Activated CD4-positive, CD25-positive, alpha-beta regulatory T cell treated with anti-CD3 and anti-CD28 coated beads, Interleukin-2, amount 50 U/mL, for 16 hours (primary cell): ENCODE measurements around the gene LAMA2.

Experiments
- DNase-seq: peaks from one replicate; pipeline ENCODE4 v3.0.0-alpha.2; 2020; ENCODE audit warnings: low read depth, low spot score

Gene LAMA2

DNA sequence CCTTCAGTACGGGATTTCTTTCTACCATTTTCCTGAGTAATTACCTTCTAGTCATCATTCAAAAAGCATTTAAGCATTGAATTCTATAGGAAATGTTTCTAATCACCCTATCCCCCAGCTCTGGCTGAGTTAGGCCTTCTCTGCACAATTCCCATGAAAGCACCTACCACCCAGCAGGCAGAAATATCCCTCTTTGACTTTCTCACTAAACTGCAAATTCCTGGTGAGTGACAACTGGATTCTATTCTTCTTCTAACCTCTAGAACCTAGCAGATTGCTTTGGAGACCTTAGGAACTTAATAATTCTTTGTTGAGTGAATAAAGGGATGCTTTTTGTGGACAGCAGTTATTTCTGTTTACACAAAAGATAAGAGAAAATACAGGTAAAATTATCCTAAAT, 328.7 kb downstream of the LAMA2 start:
- DNase-seq, result no peak

DNA sequence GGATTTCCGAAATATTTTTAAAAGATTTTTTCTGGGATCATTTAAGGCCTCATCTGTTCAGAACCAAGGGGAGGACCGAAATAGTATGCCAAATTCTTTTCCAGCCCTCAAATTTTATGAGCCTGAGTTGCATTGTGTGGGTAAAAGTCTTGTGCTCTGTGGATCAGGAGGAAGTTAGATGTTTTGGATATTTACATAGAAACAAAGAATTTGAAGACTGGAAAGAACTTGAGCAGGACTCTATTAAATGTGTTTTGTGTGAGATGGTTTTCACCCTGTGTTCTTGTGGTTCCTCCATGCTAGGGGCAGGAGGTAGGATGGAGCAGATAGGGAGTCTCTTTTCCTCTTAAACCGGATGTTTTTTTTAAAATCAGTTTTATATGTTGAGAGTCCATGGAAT, 329.1 kb downstream of the LAMA2 start:
- DNase-seq, result no peak

DNA sequence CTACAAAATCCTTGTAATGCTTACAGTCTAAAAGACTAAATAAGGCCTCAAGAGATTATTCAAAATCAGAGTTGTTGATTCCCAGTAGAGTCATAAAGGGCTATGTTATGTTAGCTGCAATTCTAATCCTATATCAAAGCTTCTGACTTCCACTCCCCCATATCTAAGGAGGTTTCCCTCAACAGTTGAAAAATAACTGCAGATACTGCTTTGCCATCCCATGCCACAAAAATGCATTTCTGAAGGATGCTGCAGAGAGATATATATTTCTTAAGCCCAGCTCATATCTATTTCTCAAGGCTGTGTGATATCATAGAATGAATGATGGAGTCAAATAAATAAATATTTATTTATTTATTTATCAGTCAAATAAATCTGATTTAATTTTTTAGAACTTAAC, 332.3 kb downstream of the LAMA2 start:
- DNase-seq, result no peak

DNA sequence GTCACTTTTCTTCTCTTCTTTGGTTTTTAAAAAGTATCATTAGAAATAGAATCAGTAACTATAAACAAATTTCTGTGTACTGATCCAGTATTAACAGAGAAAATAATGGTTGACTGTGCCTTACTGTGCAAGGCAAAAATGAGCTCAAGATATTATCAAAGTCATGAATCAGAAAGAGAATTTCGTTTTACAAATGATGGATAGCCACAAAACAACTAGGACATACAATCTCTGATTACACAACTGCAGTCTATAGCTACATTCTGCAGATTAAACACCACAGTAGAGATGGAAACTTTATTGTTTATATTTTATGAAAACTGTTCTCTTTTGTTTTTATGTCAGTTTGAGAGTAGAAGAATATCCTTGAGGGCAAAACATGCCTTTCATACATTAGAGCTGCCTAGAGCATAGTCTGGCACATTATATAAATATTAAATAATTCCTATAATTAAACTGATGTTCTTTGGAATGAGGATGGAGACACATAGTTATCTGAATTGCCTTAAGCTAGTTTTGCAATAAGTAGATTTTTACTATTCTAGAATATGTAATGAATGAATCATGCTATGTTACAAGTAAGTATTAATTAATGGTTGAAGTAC, 333.1 kb downstream of the LAMA2 start:
- no peak for DNase-seq

DNA sequence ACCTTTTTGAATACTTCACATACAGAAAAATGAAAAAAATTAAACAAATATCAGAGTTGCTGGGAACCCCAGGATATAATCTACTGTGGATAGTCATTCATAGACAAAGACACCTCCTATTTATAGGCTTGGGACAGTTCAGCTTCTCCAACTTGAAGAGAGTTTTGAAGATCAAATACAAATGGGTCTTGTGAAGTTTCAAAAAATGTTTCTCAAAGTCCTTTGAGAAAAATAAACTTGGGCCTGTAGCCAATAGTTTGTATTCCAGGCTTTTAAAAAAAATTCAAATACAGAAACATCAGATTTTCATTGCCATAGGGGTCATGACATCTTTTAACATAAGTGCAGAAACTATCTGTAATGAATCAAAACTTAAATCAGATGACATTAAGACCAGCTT, 334.8 kb downstream of the LAMA2 start:
- DNase-seq, result no peak

DNA sequence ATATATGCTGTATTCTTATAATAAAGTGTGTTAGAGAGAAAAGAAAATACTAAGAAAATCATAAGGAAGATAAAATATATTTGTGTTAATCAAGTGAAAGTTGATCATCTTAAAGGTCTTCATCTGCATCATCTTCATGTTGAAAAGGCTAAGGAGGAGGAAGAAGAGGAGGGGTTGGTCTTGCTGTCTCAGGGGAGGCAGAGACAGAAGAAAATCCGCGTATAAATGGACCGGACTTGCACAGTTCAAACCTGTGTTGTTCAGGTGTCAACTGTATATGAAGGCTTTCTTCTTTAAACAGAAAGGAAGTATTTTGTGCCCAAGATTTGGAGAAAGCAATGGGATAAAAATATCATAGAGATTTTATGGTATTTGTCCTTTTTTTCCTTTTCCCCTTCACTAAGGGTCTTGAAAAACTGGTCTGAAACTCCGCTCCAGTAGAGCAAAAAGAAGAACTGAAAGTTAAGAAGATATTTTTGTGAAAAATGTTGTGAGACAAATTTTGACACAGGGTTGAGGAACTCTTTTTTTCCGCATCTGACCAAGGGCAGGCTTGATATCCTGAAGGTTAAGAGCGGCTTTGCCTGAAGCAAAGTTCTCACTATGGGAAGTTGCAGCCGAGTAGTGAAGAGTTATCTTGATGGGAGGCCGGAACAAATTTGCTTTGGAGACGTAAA, 350.7 kb downstream of the LAMA2 start:
- DNase-seq, result no peak

DNA sequence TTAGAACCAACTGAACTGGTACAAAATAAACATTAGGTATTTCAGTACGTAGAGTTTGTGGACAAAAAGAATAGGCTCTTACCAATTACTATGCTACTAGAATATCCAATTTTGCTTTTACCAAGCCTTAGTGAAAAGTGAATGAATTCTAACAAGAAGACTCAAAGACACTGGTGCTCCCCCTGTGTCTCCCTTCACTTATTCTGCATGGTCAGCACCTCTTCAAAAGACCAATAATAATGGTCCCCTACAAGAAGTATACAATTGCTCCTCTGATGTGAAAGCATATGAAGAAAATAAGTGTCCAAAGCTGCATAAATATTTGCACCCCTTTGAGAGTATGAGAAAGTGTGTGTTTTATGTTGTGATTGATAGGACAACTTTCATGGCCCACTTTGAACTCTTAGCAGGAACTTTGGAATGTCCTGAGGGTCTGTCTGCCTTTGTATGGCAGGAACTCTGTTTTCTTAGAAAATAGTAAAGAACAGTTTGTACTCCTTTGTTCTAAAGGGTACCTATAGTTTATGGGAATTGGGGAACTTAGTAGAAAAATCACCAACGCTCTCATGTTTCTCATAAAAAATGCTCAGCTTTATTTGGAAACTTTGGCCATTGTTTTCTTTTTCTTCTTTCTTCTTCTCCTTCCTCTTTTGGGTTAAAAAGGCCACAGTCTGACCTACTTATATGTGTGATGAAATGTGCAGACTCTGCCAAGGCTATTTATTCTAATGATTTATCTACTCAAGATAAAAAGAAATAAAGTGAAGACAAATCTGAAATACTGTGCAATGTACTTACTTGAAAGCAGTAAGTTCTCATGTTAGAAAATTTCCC, 352.4 kb downstream of the LAMA2 start:
- no peak for DNase-seq

DNA sequence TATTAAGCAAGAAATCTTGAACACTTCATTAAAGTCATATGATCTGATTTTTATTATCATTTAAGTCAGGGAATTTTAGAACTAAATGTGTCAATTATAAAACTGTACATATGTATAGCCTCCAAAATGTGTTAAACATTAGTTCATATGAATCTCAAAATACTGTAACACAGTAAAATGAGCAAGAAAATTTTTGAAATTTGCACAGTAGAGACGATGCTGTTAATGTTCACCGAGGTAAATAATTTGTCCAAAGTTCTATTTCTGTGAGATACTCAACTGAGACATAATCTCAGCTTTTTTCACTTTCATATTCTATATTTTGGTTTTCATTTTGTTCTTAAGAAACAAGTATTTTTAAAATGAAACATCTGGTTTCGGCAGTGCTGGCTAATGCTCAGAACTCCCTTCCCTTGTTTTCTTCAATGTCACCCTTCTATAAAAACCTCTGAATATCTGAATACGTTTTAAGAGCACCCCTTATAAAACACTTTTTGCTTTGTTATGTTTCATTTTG, 353.1 kb downstream of the LAMA2 start:
- DNase-seq, result no peak

DNA sequence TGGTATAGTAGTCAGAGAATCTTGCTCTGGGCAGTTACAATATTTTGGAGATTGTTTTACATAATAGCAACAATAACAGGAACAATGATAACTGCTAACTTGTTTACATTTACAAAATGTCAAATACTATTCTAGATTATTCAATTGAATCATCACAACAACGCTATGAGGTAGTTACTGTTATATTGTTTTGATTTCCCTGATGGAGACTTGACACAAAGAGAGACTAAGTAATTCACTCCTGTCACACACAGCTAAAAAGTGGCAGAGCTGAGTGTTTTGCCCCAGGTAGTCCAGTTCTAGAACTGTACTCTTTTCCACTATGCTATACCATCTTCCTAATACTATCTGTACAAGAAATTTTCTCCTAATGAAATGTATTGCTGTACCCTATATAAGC, 356.1 kb downstream of the LAMA2 start:
- no peak for DNase-seq

DNA sequence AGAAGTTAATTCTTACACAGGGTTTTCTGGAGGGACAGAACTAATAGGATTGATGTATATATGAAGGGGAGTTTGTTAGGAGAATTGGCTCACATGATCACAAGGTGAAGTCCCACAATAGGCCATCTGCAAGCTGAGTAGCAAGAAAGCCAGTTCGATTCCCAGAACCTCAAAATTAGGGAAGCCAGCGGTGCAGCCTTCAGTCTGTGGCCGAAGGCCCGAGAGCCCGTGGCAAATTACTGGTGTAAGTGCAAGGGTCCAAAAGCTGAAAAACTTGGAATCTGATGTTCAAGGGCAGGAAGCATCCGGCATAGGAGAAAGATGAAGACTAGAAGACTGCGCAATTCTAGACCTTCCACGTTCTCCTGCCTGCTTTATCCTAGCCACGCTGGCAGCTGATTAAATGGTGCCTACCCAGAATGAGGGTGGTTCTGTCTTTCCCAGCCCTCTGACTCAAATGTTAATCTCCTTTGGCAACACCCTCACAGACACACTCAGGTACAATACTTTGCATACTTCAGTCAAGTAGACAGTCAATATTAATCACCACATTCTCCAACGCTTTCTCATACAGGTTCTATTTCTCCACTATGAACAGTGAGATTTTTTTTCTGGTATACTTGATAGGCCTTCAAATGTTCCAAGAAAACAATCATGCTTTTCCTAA, 357.0 kb downstream of the LAMA2 start:
- DNase-seq, result no peak

DNA sequence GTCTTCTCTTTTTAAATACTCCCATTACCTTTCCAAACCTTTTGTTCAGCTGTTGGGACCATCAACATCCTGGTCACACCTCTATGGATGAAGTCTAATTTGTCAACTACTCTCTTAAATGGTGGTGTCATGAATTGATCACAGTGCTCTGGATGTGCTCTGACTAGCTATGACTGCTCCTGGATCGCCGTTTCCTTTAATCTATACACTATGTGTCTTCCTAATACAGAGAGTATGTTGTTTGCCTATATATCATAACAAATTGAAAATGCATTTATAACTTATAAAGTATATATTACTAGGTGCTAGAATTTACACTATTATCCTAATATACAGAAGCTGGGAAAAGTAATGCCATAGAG, 357.5 kb downstream of the LAMA2 start:
- no peak for DNase-seq

DNA sequence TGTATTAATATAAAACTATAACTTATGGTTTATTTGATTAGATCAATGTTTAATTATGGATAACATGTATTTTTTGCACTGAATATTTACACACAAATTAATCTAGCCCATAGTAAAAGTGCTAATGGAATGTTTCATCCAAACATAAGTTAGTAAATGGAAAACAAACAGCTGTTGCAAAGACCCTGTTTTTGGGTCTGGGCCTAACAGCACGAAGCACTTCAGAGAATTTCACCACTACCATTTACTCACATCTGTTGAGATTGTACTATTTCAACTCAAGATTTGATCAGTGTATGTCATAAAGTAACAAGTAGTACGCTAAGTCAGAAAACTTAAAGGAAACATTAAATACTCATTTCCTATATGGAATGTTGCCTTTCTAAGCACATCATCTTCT, 359.6 kb downstream of the LAMA2 start:
- DNase-seq, result no peak

DNA sequence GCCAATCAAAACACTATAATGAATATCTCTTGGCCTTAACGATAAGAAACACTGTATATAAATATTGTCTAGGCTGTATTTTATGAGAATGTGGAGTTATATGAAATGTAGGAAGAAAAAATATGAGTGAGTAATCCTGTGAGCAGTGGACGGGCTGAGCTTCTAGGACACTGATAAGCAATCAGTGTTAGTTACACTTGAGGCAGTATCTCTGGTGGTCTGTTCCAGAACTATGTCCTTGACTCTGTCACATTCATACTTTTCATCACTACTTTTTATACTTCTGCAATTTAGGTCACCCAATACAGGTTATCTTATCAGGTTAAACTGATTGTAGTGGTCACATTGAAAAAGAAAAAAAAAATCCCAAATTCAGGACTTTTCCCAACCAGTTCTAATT, 360.4 kb downstream of the LAMA2 start:
- DNase-seq, result no peak

DNA sequence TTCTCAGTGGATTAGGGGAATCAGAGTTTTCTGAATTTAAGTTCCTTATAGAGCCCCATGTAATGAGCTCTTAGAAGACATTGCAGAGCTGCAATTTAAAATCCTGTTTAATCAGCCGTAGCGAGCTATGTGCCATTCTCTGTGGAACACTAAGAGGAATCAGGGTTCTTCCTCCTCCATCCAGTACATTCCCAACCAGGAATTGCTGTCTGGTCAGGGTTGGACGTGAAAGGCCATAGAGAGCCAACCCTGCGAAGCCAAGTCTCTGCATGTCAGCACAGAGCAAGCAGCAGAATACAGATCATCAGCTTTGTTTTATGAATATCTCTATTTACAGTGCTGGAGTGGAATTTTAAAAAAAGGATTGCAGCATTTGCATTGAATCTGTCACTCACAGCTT, 366.0 kb downstream of the LAMA2 start:
- DNase-seq, result no peak

DNA sequence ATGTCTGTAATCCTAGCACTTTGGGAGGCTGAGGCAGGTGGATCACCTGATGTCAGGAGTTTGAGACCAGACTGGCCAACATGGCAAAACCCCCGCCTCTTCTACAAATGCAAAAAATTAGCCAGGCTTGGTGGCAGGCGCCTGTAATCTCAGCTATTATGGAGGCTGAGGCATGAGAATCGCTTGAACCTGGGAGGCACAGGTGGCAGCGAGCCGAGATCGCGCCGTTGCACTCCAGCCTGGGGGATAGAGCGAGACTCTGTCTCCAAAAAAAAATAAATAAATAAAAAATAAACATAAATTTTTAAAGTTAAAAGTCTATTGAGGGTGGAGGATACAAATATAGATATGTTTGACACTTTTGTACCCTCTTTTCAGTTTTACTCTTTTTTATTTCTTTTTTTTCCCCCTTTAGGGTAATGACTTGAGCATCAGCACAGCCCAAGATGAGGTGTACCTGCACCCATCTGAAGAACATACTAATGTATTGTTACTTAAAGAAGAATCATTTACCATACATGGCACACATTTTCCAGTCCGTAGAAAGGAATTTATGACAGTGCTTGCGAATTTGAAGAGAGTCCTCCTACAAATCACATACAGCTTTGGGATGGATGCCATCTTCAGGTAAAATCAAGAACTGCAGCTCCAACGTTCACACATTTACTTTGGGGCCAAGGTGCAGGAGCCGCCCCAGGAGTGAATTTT, 368.9 kb downstream of the LAMA2 start:
- peak; percentile 9 for DNase-seq

DNA sequence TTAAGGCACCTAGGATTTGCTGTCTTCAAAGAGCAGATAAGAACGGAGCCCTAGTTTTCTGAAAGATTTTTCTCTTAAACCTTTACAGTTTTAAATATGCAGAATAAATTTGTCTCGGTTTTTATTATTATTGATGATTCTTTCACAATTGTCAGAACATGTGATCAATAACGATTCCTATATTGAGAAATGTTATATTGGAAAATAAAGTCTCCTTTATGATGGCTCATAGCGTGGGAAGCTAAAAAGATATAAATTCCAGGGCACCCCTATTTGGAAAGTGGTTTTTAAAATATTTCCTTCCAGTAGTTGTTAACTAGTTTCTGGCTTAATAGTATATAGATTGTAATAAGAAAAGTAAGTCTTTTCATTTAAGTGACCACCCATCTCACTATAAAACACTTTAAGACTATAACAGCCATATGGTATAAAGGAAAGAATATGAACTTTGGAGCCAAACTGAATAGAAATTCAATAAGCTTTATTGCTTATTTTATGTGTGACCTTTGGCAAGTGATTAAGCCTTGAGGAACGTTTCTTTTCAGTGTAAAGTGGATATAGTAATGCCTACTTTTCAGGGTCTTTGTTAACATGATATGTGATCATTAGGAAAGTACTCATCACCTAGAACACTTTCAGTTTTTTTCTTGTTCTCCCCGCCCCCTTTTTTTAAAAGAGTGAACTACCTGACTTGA, 369.6 kb downstream of the LAMA2 start:
- no peak for DNase-seq

DNA sequence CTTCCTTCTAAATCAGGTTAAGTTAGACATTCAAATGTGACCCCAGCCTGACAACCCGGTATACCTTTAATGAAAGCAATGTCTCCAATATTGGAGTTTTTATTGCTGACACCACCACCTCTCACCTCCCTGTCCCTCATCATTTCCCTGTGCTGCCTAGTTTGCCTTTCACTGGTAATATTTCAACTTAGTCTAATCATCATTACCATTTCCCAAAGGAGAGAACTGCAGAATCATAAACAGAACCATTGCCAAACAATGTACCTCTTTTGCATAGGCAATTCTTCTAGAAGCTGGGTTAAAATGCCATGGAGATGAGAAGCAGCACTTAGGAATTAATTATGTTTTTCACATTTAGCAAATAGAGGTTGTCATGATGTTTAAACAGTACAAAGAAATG, 370.3 kb downstream of the LAMA2 start:
- no peak for DNase-seq

DNA sequence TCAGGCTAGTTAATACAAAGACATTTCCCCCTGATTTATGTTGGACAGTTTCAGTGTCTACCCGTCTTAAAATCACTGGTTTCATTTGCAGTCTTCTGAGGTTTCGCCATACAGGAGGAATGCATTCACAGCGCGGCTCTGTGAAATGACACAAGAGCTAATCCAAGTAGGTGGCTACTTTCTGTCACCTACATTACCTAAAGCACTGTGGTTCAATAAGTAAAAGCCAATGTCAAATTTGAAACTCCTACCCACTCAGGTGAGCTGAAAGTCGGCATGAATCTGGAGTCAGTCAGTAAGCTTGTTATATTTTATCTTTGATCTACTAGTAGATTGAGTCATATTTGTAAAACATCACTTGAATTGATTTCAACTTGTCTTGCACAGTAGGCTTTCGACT, 370.8 kb downstream of the LAMA2 start:
- DNase-seq, result no peak

DNA sequence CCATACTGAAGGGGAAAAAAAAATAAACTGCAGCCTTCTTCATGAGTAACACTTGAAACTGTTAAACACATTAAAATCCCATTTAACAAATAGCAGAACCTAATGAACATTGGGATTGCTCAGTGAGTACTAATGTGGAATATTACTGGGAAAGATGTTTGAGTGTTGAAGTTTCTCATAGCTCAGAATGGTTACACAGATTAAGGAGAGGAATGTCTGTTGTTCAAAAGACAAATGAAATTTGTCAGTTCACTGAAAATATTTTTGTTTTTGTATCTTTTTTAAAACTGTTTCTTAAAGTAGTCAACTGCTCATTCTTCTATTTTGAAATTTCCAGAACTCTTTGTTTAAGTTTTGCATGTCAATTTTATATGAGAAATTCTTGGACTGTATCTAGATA, 374.3 kb downstream of the LAMA2 start:
- DNase-seq, result no peak

DNA sequence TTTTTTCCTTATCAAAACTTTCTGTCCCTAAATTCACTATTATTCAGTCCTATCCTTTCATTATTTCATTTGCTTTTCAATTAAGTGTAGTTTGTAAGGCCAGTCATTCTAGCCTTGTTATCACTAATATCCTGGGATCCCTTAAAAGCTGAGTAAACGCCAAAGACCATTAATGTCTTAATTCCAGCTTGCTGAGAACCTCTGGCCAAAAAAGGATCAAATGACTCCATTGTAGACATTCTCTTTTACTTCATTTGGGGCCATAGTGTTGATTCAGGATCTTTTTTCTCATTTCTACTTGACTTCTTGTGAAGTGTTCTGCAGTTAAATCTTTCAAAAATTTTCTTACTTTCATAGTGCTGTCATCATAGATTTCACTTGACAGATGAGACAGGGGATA, 379.7 kb downstream of the LAMA2 start:
- DNase-seq, result no peak

DNA sequence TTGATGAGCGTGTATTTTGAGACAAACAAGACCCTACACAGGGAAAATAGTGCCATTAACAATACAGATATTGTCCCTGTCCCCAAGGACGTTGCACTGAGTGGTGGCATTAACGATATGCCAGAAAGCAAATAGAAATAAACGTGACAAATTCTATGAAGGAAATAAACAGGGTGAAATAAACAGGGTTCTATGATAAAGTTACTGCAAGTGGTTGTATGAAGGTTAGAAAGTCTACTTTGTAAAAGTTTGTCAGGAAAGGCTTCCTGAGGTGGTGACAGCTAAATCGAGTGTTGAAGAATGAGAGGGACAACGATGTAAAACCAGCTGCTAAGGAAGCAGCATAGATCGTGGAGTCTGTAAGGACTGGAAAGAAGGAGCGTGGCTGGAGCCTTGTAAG, 380.2 kb downstream of the LAMA2 start:
- no peak for DNase-seq
